ENCODE data around the gene GOSR1.

Gene GOSR1

GRCh38 chr17:30576326-30576861 is 99.2 kb downstream of the GOSR1 start:
- DNase-seq = no peak

Measured in activated CD4-positive, alpha-beta T cell treated with anti-CD3 and anti-CD28 coated beads, Interleukin-2, amount 50 U/mL, for 16 hours (primary cell).